ENCODE data around the gene TRAPPC3. TPM values are rescaled to one million over a fixed set of nuclear protein-coding genes. Genes with fewer than 3 reads are reported as not detected.
A peak's percentile ranks its signal among the peaks of the same experiment; 100 is the strongest.

TRAPPC3 gene
- total and polyA plus RNA-seq, 9 of the 15 experiments (the other 6 are each of a cell fraction or from before 2014, with no cell fraction given), result 20.6 to 141 (median 112) TPM

DNA sequence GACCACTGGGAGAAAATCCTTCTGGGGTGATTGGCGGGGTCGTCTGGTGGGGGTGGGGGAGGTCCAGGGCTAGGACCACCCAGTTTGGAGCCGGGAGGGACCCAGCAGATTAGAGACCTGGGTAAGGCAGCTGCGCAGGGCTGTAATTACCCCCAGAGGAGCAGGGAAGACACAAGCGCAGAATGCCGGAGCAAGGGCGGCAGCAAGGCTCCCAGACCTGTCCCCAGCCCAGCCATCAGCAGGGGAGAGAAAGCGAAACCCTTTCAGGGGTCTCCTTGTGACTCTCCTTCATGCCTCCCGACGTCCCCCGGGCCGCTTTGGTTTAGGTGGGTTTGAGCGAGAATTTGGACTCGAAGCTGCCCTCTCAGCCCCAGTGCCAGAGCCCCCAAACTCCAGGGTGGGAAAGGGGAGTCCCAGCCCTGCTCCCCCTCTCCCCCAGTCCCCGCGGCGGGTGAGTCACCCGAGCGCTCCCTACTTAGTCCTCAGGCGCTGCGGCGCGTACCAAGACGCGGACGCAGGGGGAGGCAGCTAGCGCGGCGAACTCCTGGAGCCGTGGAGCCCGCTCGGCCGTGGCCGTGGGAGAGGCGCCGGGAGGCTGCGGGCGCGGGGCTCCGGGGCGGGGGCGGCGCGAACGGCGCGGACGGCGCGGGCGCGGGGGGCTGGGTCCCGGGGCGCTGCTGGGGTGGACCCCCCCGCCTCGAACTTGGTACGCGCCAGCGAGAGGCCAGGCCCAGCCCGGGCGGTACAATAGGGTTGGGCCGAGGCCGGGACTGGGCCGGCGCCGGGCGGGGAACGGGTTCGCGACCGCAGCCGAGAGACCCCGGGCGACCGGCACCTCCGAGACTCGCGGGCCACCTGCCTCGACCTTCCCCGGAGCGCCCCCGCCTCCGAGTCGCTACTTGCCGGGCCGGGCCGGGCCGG lies 6.4 kb upstream of the TRAPPC3 start, which contains the start of gene MAP7D1 (continued):
- peak; percentile 32 for TF ChIP-seq CHD1 (IDR thresholded peaks at IDR 0.05; ENCODE audit: low read length)
- TF ChIP-seq ZNF212 (CRISPR knock-in tag; IDR thresholded peaks at IDR 0.05), result 0 out of 2 replicates have a peak, but pooled peaks have one; percentile 21
- TF ChIP-seq OTX1 (CRISPR knock-in tag; IDR thresholded peaks at IDR 0.05), result peak; percentile 59; the same call in 1 of the 2 replicates
- peak; percentile 83 for TF ChIP-seq ARID1B (IDR thresholded peaks at IDR 0.05)
- TF ChIP-seq, protein P1, sequence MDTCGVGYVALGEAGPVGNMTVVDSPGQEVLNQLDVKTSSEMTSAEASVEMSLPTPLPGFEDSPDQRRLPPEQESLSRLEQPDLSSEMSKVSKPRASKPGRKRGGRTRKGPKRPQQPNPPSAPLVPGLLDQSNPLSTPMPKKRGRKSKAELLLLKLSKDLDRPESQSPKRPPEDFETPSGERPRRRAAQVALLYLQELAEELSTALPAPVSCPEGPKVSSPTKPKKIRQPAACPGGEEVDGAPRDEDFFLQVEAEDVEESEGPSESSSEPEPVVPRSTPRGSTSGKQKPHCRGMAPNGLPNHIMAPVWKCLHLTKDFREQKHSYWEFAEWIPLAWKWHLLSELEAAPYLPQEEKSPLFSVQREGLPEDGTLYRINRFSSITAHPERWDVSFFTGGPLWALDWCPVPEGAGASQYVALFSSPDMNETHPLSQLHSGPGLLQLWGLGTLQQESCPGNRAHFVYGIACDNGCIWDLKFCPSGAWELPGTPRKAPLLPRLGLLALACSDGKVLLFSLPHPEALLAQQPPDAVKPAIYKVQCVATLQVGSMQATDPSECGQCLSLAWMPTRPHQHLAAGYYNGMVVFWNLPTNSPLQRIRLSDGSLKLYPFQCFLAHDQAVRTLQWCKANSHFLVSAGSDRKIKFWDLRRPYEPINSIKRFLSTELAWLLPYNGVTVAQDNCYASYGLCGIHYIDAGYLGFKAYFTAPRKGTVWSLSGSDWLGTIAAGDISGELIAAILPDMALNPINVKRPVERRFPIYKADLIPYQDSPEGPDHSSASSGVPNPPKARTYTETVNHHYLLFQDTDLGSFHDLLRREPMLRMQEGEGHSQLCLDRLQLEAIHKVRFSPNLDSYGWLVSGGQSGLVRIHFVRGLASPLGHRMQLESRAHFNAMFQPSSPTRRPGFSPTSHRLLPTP (IDR thresholded peaks at IDR 0.05; ENCODE audit: borderline replicate concordance, extremely low read depth, insufficient read length), result no peak
- TF ChIP-seq CHD4 (IDR thresholded peaks at IDR 0.05; ENCODE audit: insufficient read depth, insufficient replicate concordance, low read depth, low read length, poor library complexity, severe bottlenecking), result no peak
- TF ChIP-seq SMAD3 (CRISPR knock-in tag; conservative IDR thresholded peaks at IDR 0.05), result no peak
- TF ChIP-seq, protein P2, sequence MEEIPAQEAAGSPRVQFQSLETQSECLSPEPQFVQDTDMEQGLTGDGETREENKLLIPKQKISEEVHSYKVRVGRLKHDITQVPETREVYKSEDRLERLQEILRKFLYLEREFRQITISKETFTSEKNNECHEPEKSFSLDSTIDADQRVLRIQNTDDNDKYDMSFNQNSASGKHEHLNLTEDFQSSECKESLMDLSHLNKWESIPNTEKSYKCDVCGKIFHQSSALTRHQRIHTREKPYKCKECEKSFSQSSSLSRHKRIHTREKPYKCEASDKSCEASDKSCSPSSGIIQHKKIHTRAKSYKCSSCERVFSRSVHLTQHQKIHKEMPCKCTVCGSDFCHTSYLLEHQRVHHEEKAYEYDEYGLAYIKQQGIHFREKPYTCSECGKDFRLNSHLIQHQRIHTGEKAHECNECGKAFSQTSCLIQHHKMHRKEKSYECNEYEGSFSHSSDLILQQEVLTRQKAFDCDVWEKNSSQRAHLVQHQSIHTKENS (CRISPR knock-in tag; IDR thresholded peaks at IDR 0.05), result no peak
- TF ChIP-seq, protein P3, sequence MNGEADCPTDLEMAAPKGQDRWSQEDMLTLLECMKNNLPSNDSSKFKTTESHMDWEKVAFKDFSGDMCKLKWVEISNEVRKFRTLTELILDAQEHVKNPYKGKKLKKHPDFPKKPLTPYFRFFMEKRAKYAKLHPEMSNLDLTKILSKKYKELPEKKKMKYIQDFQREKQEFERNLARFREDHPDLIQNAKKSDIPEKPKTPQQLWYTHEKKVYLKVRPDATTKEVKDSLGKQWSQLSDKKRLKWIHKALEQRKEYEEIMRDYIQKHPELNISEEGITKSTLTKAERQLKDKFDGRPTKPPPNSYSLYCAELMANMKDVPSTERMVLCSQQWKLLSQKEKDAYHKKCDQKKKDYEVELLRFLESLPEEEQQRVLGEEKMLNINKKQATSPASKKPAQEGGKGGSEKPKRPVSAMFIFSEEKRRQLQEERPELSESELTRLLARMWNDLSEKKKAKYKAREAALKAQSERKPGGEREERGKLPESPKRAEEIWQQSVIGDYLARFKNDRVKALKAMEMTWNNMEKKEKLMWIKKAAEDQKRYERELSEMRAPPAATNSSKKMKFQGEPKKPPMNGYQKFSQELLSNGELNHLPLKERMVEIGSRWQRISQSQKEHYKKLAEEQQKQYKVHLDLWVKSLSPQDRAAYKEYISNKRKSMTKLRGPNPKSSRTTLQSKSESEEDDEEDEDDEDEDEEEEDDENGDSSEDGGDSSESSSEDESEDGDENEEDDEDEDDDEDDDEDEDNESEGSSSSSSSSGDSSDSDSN (IDR thresholded peaks at IDR 0.05; ENCODE audit: borderline replicate concordance in 1 of 2, low read depth in 2 of 2, low read length in 2 of 2), result peak; percentile 48 to 86; a peak in 2 of 4 replicates
- TF ChIP-seq, protein P4, sequence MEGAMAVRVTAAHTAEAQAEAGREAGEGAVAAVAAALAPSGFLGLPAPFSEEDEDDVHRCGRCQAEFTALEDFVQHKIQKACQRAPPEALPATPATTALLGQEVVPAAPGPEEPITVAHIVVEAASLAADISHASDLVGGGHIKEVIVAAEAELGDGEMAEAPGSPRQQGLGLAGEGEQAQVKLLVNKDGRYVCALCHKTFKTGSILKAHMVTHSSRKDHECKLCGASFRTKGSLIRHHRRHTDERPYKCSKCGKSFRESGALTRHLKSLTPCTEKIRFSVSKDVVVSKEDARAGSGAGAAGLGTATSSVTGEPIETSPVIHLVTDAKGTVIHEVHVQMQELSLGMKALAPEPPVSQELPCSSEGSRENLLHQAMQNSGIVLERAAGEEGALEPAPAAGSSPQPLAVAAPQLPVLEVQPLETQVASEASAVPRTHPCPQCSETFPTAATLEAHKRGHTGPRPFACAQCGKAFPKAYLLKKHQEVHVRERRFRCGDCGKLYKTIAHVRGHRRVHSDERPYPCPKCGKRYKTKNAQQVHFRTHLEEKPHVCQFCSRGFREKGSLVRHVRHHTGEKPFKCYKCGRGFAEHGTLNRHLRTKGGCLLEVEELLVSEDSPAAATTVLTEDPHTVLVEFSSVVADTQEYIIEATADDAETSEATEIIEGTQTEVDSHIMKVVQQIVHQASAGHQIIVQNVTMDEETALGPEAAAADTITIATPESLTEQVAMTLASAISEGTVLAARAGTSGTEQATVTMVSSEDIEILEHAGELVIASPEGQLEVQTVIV (CRISPR knock-in tag; IDR thresholded peaks at IDR 0.05; ENCODE audit: borderline replicate concordance), result no peak
- peak; percentile 34; the same call in 1 of the 2 replicates for TF ChIP-seq KAT7 (CRISPR knock-in tag; IDR thresholded peaks at IDR 0.05; ENCODE audit: borderline replicate concordance)
- TF ChIP-seq ZC3H4 (CRISPR knock-in tag; IDR thresholded peaks at IDR 0.05; ENCODE audit: borderline replicate concordance), result no peak
- peak; percentile 56 for TF ChIP-seq NBN (IDR thresholded peaks at IDR 0.05; ENCODE audit: low read depth)
- no peak; the same call in 1 of the 2 replicates for TF ChIP-seq ZBED1 (IDR thresholded peaks at IDR 0.05)
- TF ChIP-seq STAT5B (CRISPR knock-in tag; IDR thresholded peaks at IDR 0.05), result no peak
- no peak for TF ChIP-seq ZNF197 (CRISPR knock-in tag; IDR thresholded peaks at IDR 0.05; ENCODE audit: low read depth)
- TF ChIP-seq POLR2AphosphoS5 (IDR thresholded peaks at IDR 0.05; ENCODE audit: control insufficient read depth, insufficient read depth, low read depth, low read length), result peak; percentile 77

Data from K562 (cell line).